GM21825 (cell line): ENCODE data around the gene FAAP100.
A peak's percentile ranks its signal among the peaks of the same experiment; 100 is the strongest.

ENCODE experiments used
- ATAC-seq: cut with Tn5 transposase; IDR thresholded peaks from one replicate; pipeline ENCODE4 v1.9.1; 2021; ENCODE audit warnings: mild to moderate bottlenecking, moderate library complexity; ENCODE audit not compliant: unreplicated experiment

Gene FAAP100

GRCh38 chr17:81527591-81528383 is 24.4 kb downstream of the FAAP100 start, which contains the start of gene FSCN2:
FSCN2 (plus strand) TSS chr17:81528377; CDS start chr17:81528532, 155 bp downstream.
- no peak for ATAC-seq

GRCh38 chr17:81526662-81527571 is 25.2 kb downstream of the FAAP100 start:
- ATAC-seq = no peak

- no peak for ATAC-seq
These were observed 27.3 kb downstream of the FAAP100 start for GRCh38 chr17:81524865-81525159.

GRCh38 chr17:81524039-81524864 is 27.9 kb downstream of the FAAP100 start:
- no peak for ATAC-seq

GRCh38 chr17:81523402-81524038 is 28.6 kb downstream of the FAAP100 start:
- ATAC-seq = no peak

- ATAC-seq = no peak
These were observed 29.4 kb downstream of the FAAP100 start for GRCh38 chr17:81522491-81523401.

GRCh38 chr17:81520021-81520901 is 31.9 kb downstream of the FAAP100 start:
- ATAC-seq = no peak

GRCh38 chr17:81519284-81520020 is 32.7 kb downstream of the FAAP100 start:
- peak; percentile 19 for ATAC-seq

GRCh38 chr17:81518785-81519283 is 33.3 kb downstream of the FAAP100 start:
- ATAC-seq = peak; percentile 9

- ATAC-seq = no peak
These were observed 33.9 kb downstream of the FAAP100 start for GRCh38 chr17:81518113-81518784.

- peak; percentile 30 for ATAC-seq
These were observed 34.6 kb downstream of the FAAP100 start for GRCh38 chr17:81517339-81518112.

GRCh38 chr17:81517009-81517338 is 35.2 kb downstream of the FAAP100 start:
- no peak for ATAC-seq

- ATAC-seq = no peak
These were observed 35.7 kb downstream of the FAAP100 start for GRCh38 chr17:81516439-81516838.

GRCh38 chr17:81515530-81516041 is 36.6 kb downstream of the FAAP100 start:
- ATAC-seq = no peak

GRCh38 chr17:81514739-81515529 is 37.2 kb downstream of the FAAP100 start:
- ATAC-seq = peak; percentile 11

- ATAC-seq = no peak
These were observed 37.7 kb downstream of the FAAP100 start for GRCh38 chr17:81514489-81514738.
